OCI-LY7 (cell line): ENCODE measurements around the gene CRYBB2. TPM values are rescaled to one million over a fixed set of nuclear protein-coding genes. Genes with fewer than 3 reads are reported as not detected.
"Not testable (repeated sequence)": the region's sequence is repeated elsewhere in the genome, so short reads cannot be mapped to it uniquely, and the experiment has no call there.

Experiments
- BruUV-seq: library from RNA; stranded (reverse); fragments of 400-500 nt; replicated peaks from 2 replicates; lab custom pipeline; 2021; lab: Mats Ljungman, UMichigan
- CTCF ChIA-PET: fragments of 300-600 bp; sonication (Branson Sonifier 250); formaldehyde crosslinking; loops from one replicate; lab custom pipeline; 2022; ENCODE audit warnings: antibody characterized with exemption; ENCODE audit not compliant: unreplicated experiment; lab: Charles Lee
- POLR2A ChIA-PET: fragments of 300-600 bp; sonication (Branson Sonifier 250); formaldehyde crosslinking; loops from one replicate; lab custom pipeline; 2022; ENCODE audit warnings: antibody characterized with exemption; lab: Charles Lee
- DNase-seq: peaks from one replicate; pipeline ENCODE4 v3.0.0-alpha.2; 2015; ENCODE audit warnings: low spot score
- H2AFZ ChIP-seq: fragments of 200-600 bp; sonication (generic), shearing (Covaris generic); 2 replicates; pipeline ENCODE4 v1.6.1; 2014; ENCODE audit warnings: mild to moderate bottlenecking, antibody characterized with exemption, low read length, moderate library complexity
- H3K27ac ChIP-seq: fragments of 200-600 bp; sonication (generic); 2 replicates; pipeline ENCODE4 v1.5.1; 2014; ENCODE audit warnings: mixed run types, low read depth, mild to moderate bottlenecking, moderate library complexity, low read length, inconsistent platforms; ENCODE audit not compliant: poor library complexity, severe bottlenecking
- H3K36me3 ChIP-seq: fragments of 200-600 bp; sonication (generic); 2 replicates; pipeline ENCODE4 v1.6.1; 2014; ENCODE audit warnings: mild to moderate bottlenecking, antibody characterized with exemption, low read length, moderate library complexity, mixed read lengths; ENCODE audit not compliant: insufficient read depth
- H3K4me1 ChIP-seq: fragments of 200-600 bp; sonication (generic); 2 replicates; pipeline ENCODE4 v1.5.1; 2014; ENCODE audit warnings: mild to moderate bottlenecking, low read length; ENCODE audit not compliant: insufficient read depth, poor library complexity, severe bottlenecking
- H3K4me2 ChIP-seq: fragments of 200-600 bp; sonication (generic); 2 replicates; pipeline ENCODE4 v1.6.1; 2014; ENCODE audit warnings: mild to moderate bottlenecking, low read length
- H3K4me3 ChIP-seq: fragments of 200-600 bp; sonication (generic); 2 replicates; pipeline ENCODE4 v1.5.1; 2014; ENCODE audit warnings: mild to moderate bottlenecking, low read depth, low read length; ENCODE audit not compliant: poor library complexity, severe bottlenecking
- H3K79me2 ChIP-seq: fragments of 200-600 bp; sonication (generic); 2 replicates; pipeline ENCODE4 v1.6.1; 2016; ENCODE audit warnings: low read depth, mild to moderate bottlenecking, low read length, moderate library complexity, mixed read lengths; ENCODE audit not compliant: insufficient read depth
- H3K9me2 ChIP-seq: fragments of 200-600 bp; sonication (generic); 2 replicates; pipeline ENCODE4 v1.6.1; 2016; ENCODE audit warnings: mild to moderate bottlenecking, low read length, mixed read lengths; ENCODE audit not compliant: insufficient read depth
- H3K9me3 ChIP-seq: fragments of 200-600 bp; sonication (generic); 2 replicates; pipeline ENCODE4 v1.6.1; 2014; ENCODE audit warnings: mild to moderate bottlenecking, mixed run types, low read length, mixed read lengths
- H4K20me1 ChIP-seq: fragments of 200-600 bp; sonication (generic); 2 replicates; pipeline ENCODE4 v1.6.1; 2014; ENCODE audit warnings: mild to moderate bottlenecking, antibody characterized with exemption, low read length, moderate library complexity, mixed read lengths; ENCODE audit not compliant: insufficient read depth
- EZH2phosphoT487 ChIP-seq: fragments of 200-600 bp; sonication (generic); IDR thresholded peaks from 2 replicates; pipeline ENCODE4 v1.6.1; 2018; ENCODE audit warnings: low read depth, borderline replicate concordance, mild to moderate bottlenecking, mixed run types, antibody characterized with exemption, low read length, moderate library complexity, mixed read lengths
- intact Hi-C: fragments of 100-400 bp; cut with micrococcal nuclease; formaldehyde crosslinking; loops from one replicate; pipeline ENCODE4 v1.10.0; 2022; ENCODE audit not compliant: unreplicated experiment
- total RNA-seq, 2 experiments: library from RNA; depleted of rRNA in 1 of 2; stranded (reverse); fragments of >200 nt in 1 of 2; shearing (Covaris generic) in 1 of 2; gene quantifications; 2 replicates each; pipeline ENCODE4 v1.2.3, GENCODE V29; 2014 to 2022
- TF ChIP-seq, protein P1 (sequence below): fragments of 200-600 bp; sonication (generic); conservative IDR thresholded peaks from 2 replicates; pipeline ENCODE4 v1.5.1; 2014; ENCODE audit warnings: mild to moderate bottlenecking, antibody characterized with exemption, low read length, moderate library complexity, mixed read lengths

The CRYBB2 gene
- total RNA-seq, 2 experiments from 2014 or later: not detected

DNA sequence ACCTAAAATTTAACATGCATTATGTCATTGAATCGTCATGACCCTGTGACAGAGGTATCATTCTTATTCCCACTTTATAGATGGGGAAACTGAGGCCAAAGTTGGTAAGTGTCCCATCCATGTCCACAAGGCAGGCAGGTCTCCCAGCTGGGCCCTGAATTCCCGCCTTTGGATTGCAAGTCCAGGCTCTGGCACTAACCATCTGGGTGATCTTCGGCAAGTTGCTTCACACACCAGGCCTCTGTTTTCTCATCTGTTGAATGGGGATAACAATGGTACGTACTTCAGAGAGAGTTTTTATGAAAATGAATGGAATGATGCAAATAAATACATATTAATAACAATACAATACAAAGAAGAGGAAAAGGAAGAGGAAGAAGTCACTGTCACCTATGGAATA is 16.4 kb upstream of the CRYBB2 start:
- BruUV-seq: no TSS peak
- Histone ChIP-seq H3K9me3 (no peaks in the 10 kb centered on the region), H4K20me1 (no peaks in the 10 kb centered on the region), H3K9me2 (no peaks in the 10 kb centered on the region), H3K4me1 (no peaks in the 10 kb centered on the region), H3K36me3 (no peaks in the 10 kb centered on the region), H2AFZ (no peak overlapping the region), H3K79me2 (no peaks in the 10 kb centered on the region), H3K4me3 (no peak overlapping the region), H3K27ac (no peak overlapping the region), H3K4me2 (no peak overlapping the region)
- DNase-seq: no peak
- CTCF ChIA-PET: no interaction called here
- intact Hi-C loops: no loop called here
- POLR2A ChIA-PET: interaction anchor here (0.5 to 1.0 kb wide), 3 partner anchors 13 to 48 kb away, joined by 3 to 4 read pairs (median 3); no protein-coding TSS in a partner anchor
- no peak for TF ChIP-seq EZH2phosphoT487
- TF ChIP-seq, protein P1, sequence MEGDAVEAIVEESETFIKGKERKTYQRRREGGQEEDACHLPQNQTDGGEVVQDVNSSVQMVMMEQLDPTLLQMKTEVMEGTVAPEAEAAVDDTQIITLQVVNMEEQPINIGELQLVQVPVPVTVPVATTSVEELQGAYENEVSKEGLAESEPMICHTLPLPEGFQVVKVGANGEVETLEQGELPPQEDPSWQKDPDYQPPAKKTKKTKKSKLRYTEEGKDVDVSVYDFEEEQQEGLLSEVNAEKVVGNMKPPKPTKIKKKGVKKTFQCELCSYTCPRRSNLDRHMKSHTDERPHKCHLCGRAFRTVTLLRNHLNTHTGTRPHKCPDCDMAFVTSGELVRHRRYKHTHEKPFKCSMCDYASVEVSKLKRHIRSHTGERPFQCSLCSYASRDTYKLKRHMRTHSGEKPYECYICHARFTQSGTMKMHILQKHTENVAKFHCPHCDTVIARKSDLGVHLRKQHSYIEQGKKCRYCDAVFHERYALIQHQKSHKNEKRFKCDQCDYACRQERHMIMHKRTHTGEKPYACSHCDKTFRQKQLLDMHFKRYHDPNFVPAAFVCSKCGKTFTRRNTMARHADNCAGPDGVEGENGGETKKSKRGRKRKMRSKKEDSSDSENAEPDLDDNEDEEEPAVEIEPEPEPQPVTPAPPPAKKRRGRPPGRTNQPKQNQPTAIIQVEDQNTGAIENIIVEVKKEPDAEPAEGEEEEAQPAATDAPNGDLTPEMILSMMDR: no peak

DNA sequence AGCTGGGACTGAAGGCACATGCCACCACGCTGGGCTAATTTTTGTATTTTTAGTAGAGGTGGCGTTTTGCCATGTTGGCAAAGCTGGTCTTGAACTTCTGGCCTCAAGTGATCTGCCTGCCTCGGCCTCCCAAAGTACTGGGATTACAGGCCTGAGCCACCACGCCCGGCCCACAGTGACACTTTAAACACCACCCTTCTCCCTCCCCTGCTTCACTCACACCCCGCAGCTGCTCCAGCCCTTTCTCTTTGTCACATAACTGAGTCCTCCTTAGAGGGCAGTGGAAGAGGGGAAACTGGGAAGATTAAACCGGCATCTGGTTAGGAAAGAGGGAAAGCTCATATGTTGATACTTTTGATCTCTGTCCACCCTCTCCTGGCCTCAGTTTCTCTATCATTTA is 14.9 kb upstream of the CRYBB2 start:
- H3K9me3 ChIP-seq, BruUV-seq, H3K4me2 ChIP-seq, H3K79me2 ChIP-seq, H3K4me3 ChIP-seq, DNase-seq, H2AFZ ChIP-seq, H3K27ac ChIP-seq, intact Hi-C loops, CTCF ChIA-PET, H4K20me1 ChIP-seq, H3K4me1 ChIP-seq, H3K36me3 ChIP-seq, H3K9me2 ChIP-seq, POLR2A ChIA-PET: not testable (repeated sequence)

DNA sequence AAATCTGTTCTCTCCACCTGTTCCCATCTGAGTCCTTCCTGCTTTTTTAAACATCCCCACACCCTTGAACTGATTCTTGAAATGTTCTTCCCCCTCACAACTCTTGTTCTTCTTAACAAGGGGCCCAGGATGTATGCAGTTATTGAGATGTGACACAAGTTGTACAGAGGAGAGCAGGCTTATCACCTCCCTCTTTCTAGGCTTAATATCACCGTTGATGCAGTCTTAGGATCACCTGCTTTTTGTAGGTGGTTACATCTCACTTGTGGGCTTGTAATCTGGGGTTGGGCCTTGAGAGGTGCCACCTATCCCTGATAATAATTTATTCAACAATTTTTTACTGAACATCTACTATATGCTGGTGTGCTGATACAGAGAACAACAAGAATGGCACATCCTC is 13.6 kb upstream of the CRYBB2 start:
- H4K20me1 ChIP-seq: no peaks in the 10 kb centered on the region
- DNase-seq: no peak
- POLR2A ChIA-PET: no interaction called here
- intact Hi-C loops: no loop called here
- no peak overlapping the region for H3K27ac ChIP-seq
- no peaks in the 10 kb centered on the region for H3K36me3 ChIP-seq
- BruUV-seq: no TSS peak
- no peaks in the 10 kb centered on the region for H3K9me3 ChIP-seq
- no peaks in the 10 kb centered on the region for H3K9me2 ChIP-seq
- no peaks in the 10 kb centered on the region for H3K79me2 ChIP-seq
- TF ChIP-seq EZH2phosphoT487: no peak
- TF ChIP-seq, protein P1: no peak
- H3K4me1 ChIP-seq: no peaks in the 10 kb centered on the region
- CTCF ChIA-PET: no interaction called here
- no peak overlapping the region for H2AFZ ChIP-seq
- no peak overlapping the region for H3K4me2 ChIP-seq
- H3K4me3 ChIP-seq: no peak overlapping the region
